ENCODE data around the gene RSKR. TPM values are rescaled to one million over a fixed set of nuclear protein-coding genes. Genes with fewer than 3 reads are reported as not detected.
A peak's percentile ranks its signal among the peaks of the same experiment; 100 is the strongest.

Gene RSKR
- total and polyA plus RNA-seq, 8 donors: 2.2 to 6.9 (median 3.4) TPM

DNA sequence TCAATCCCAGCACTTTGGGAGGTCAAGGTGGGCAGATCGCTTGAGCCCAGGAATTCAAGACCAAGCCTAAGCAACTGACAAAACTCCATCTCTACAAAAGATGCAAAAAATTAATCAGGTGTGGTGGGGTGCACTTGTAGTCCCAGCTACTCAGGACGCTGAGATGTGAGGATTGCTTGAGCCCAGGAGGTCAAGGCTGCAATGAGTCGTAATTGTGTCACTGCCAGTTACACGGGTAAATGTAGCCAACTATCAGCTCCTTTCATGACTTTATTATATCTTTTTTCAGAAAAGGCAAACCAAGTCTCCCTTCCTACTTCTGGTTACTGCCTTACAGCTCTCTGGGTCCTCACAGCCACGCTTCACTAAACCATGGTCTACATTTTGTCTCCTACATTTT, 43.8 kb upstream of the RSKR start:
- H3K9me3 ChIP-seq: no peaks in the 10 kb centered on the region
- TF ChIP-seq, protein P1, sequence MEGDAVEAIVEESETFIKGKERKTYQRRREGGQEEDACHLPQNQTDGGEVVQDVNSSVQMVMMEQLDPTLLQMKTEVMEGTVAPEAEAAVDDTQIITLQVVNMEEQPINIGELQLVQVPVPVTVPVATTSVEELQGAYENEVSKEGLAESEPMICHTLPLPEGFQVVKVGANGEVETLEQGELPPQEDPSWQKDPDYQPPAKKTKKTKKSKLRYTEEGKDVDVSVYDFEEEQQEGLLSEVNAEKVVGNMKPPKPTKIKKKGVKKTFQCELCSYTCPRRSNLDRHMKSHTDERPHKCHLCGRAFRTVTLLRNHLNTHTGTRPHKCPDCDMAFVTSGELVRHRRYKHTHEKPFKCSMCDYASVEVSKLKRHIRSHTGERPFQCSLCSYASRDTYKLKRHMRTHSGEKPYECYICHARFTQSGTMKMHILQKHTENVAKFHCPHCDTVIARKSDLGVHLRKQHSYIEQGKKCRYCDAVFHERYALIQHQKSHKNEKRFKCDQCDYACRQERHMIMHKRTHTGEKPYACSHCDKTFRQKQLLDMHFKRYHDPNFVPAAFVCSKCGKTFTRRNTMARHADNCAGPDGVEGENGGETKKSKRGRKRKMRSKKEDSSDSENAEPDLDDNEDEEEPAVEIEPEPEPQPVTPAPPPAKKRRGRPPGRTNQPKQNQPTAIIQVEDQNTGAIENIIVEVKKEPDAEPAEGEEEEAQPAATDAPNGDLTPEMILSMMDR (IDR thresholded peaks at IDR 0.05): no peak
- no peak for ATAC-seq
- FAIRE-seq: no peak
- H3K4me3 ChIP-seq: no peak overlapping the region
- H3K4me1 ChIP-seq: peaks cover 0 to 9% (median 6%) of the 10 kb centered on the region in 3 donors
- H3K36me3 ChIP-seq: peaks cover 0 to 3% (median 0%) of the 10 kb centered on the region in 3 donors
- H3K27ac ChIP-seq: no peak overlapping the region
- no peak for DNase-seq
- intact Hi-C loops (cut with DNase I): no loop called here
- no peaks in the 10 kb centered on the region for H3K27me3 ChIP-seq
- 86 to 87% methylated on average over 5 of the region's 5 CpGs for WGBS, 2 donors

DNA sequence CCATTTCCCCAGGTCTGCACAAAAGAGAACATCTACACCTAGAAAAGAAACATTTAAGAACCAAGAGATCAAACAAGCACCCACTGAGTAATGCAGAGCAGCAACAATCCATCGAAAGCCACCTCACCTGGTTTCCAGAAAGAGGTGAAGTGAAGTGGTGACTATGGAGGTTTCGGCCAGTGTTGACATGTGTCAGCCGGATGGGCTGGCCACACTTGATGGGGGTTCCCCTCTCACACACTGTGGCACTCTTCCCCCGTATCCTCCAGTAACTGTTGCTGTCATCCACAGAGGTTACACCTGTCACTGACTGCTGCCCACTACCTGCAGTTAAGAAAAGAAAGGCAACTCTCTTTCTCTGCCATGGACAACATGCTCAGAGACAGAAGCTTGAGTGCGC, 41.2 kb upstream of the RSKR start:
- no peak for ATAC-seq
- peaks cover 0 to 3% (median 0%) of the 10 kb centered on the region in 3 donors for H3K36me3 ChIP-seq

DNA sequence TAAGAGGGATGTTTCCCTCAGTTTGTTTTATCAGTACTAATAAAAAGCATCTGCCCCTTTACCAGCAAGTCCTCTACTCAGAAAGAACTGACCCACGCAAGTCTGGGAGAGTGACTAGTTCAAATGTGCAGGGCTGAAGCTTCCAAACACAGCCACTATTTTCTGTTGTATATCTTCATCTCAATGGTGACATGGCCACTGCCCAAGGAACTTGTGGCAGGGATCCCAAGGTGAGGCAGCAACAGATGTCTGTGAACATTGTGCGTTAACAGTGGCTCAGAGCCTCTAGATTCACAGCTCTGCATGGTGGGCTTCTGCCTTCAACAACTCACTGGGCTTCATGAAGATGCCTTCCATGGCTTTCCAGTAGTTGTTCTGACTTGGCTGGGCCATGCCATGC, 34.7 kb upstream of the RSKR start:
- Histone ChIP-seq H3K27me3 (no peaks in the 10 kb centered on the region), H3K27ac (no peak overlapping the region), H3K36me3 (peaks cover 0 to 3% (median 0%) of the 10 kb centered on the region in 3 donors), H3K4me1 (peaks cover 11 to 17% (median 17%) of the 10 kb centered on the region in 3 donors), H3K9me3 (no peaks in the 10 kb centered on the region), H3K4me3 (no peak overlapping the region)
- no peak for ATAC-seq
- TF ChIP-seq, protein P1 (IDR thresholded peaks at IDR 0.05): no peak
- no peak for DNase-seq
- FAIRE-seq: no peak
- WGBS, 2 donors: 46 to 52% methylated on average over 2 of the region's 2 CpGs
- intact Hi-C loops (cut with DNase I): no loop called here

More for the DNA sequence above, 41.2 kb upstream of the RSKR start:
- Histone ChIP-seq H3K9me3 (no peaks in the 10 kb centered on the region), H3K27ac (no peak overlapping the region), H3K4me3 (no peak overlapping the region), H3K4me1 (no peaks in the 10 kb centered on the region), H3K27me3 (no peaks in the 10 kb centered on the region)
- TF ChIP-seq, protein P1 (IDR thresholded peaks at IDR 0.05): no peak
- DNase-seq (no peak), FAIRE-seq (no peak)
- 96% methylated on average over 5 of the region's 5 CpGs for WGBS, 2 donors
- intact Hi-C loops (cut with DNase I): no loop called here

DNA sequence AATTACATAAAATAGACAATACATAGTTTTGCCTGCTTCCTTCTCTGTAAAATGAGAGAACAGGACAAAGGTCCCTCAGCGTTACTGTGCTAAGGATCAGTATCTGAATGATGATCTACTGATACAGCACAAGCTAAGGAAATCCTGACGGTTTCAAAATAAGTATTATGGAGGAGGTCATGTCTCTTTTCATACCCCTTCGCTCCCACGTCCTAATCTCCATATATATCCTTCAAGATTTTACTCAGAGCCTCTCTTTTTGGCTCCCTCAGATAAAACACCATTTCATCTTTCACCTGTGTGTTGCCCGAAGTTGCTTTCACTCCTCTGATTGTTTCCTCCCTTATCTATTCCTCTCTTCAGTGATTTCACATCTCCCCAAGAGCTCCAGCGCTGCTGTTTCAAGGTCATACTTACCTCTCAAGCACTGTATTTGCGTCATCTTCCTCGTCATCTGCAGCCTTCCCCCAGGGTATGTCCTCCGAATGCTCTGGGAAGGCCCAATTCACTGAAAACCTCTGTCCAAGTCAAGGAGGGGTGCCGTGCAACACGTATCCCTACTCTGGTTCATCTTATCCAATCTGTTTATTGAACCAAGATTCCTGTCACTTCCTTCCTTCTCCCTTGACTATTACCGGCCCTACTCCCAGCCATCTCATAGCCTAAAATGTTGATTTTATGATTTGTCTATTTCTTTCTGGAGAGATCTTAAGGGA, 32.2 kb upstream of the RSKR start:
- intact Hi-C loops (cut with DNase I): no loop called here
- Histone ChIP-seq H3K4me1 (peaks cover 15 to 27% (median 24%) of the 10 kb centered on the region in 3 donors), H3K27me3 (no peaks in the 10 kb centered on the region), H3K9me3 (no peaks in the 10 kb centered on the region), H3K4me3 (peak overlapping the region in 1 of 4 donors; percentile 82), H3K36me3 (peaks cover 6 to 15% (median 8%) of the 10 kb centered on the region in 3 donors), H3K27ac (peak overlapping the region; percentile 43 to 96 (median 78))
- ATAC-seq: peak; percentile 2 to 12 (median 8)
- FAIRE-seq: no peak
- DNase-seq: peak in 3 of 6 donors; percentile 16 to 37 (median 34)
- WGBS, 2 donors: 27 to 29% methylated on average over 12 of the region's 12 CpGs
- TF ChIP-seq, protein P1 (IDR thresholded peaks at IDR 0.05): no peak

DNA sequence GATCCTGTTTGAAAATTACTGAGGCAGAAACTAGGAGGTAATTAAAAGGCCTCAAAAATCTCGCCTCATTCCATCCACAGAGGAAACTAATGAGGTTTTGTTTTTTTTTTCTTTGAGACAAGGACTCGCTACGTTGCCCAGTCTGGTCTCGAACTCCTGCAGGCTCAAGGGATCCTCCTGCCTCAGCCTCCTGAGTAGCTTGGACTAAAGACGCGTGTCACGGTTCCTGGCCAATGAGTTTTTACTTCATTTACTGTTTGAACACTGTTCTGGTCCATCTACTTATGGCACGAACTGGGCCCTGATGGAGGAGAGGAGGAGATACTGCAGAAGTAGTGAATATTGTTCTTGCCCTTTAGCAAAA, 31.6 kb upstream of the RSKR start:
- TF ChIP-seq, protein P1 (IDR thresholded peaks at IDR 0.05): no peak
- Histone ChIP-seq H3K36me3 (peaks cover 6 to 15% (median 8%) of the 10 kb centered on the region in 3 donors), H3K4me3 (peak overlapping the region; percentile 35 to 90 (median 86)), H3K4me1 (peaks cover 15 to 27% (median 24%) of the 10 kb centered on the region in 3 donors), H3K9me3 (no peaks in the 10 kb centered on the region), H3K27me3 (no peaks in the 10 kb centered on the region), H3K27ac (peak overlapping the region; percentile 73 to 96 (median 86))
- intact Hi-C loops (cut with DNase I): no loop called here
- no peak for DNase-seq
- WGBS, 2 donors: 16 to 20% methylated on average over 8 of the region's 8 CpGs
- no peak for ATAC-seq
- FAIRE-seq: no peak
